Naive thymus-derived CD4-positive, alpha-beta T cell (primary cell): ENCODE results near the gene THBD. TPM values are rescaled to one million over a fixed set of nuclear protein-coding genes. Genes with fewer than 3 reads are reported as not detected.

Experiments
- ATAC-seq: fragments of 150-1000 bp; cut with Tn5 transposase; 2 replicates; pipeline ENCODE4 v1.10.0; 2021; ENCODE audit warnings: mild to moderate bottlenecking, moderate library complexity
- CTCF ChIA-PET: fragments of 350-600 bp; sonication (Branson Sonifier 250); formaldehyde crosslinking; loops from one replicate; lab custom pipeline; 2021; ENCODE audit warnings: antibody characterized with exemption; lab: Charles Lee
- POLR2A ChIA-PET: fragments of 350-600 bp; sonication (Branson Sonifier 250); formaldehyde crosslinking; loops from one replicate; lab custom pipeline; 2021; ENCODE audit warnings: antibody characterized with exemption, inconsistent platforms; lab: Charles Lee
- DNase-seq, 9 donors: peaks; one replicate each; pipeline versions ENCODE4 v3.0.0 to v3.0.0-alpha.2; 2020 to 2022; ENCODE audit warnings: mixed read lengths in 1 of 9
- H3K27ac ChIP-seq: one replicate; pipeline ENCODE4 v1.7.0; 2013; ENCODE audit warnings: mild to moderate bottlenecking, low read depth, low read length, moderate library complexity
- H3K27me3 ChIP-seq, 2 donors: one replicate each; pipeline ENCODE4 v1.7.0; 2013; ENCODE audit warnings: low read length in 2 of 2, mild to moderate bottlenecking in 2 of 2, moderate library complexity in 2 of 2; ENCODE audit not compliant: control insufficient read depth in 2 of 2, insufficient read depth in 2 of 2
- H3K36me3 ChIP-seq, 3 experiments: 1 replicate in 2 of 3; 2 replicates in 1 of 3; pipeline ENCODE4 v1.7.0; 2013; ENCODE audit warnings: low read length in 3 of 3, mild to moderate bottlenecking in 3 of 3, moderate library complexity in 1 of 3; ENCODE audit not compliant: insufficient read depth in 3 of 3, control insufficient read depth in 2 of 3
- H3K4me1 ChIP-seq, 2 donors: one replicate each; pipeline ENCODE4 v1.7.0; 2013; ENCODE audit warnings: low read length in 2 of 2, mild to moderate bottlenecking in 2 of 2, moderate library complexity in 1 of 2; ENCODE audit not compliant: control insufficient read depth in 2 of 2, insufficient read depth in 2 of 2
- H3K4me3 ChIP-seq: 2 replicates; pipeline ENCODE4 v1.7.0; 2013; ENCODE audit warnings: mild to moderate bottlenecking, low read length
- H3K9me3 ChIP-seq, 3 experiments: 1 replicate in 2 of 3; 2 replicates in 1 of 3; pipeline ENCODE4 v1.7.0; 2013; ENCODE audit warnings: low read length in 3 of 3; ENCODE audit not compliant: control insufficient read depth in 2 of 3
- H3K27ac Mint-ChIP-seq, 9 donors: one replicate each; pipeline ENCODE4 v1.8.0; 2020 to 2022; ENCODE audit warnings: mixed read lengths in 9 of 9, mild to moderate bottlenecking in 8 of 9, moderate library complexity in 5 of 9, inconsistent platforms in 2 of 9
- H3K27me3 Mint-ChIP-seq, 5 donors: one replicate each; pipeline ENCODE4 v1.8.0; 2021 to 2022; ENCODE audit warnings: mixed read lengths in 5 of 5, mild to moderate bottlenecking in 1 of 5
- H3K36me3 Mint-ChIP-seq, 5 donors: one replicate each; pipeline ENCODE4 v1.8.0; 2020 to 2022; ENCODE audit warnings: mixed read lengths in 5 of 5, mild to moderate bottlenecking in 3 of 5, inconsistent platforms in 1 of 5
- H3K4me1 Mint-ChIP-seq, 7 donors: one replicate each; pipeline ENCODE4 v1.8.0; 2020 to 2022; ENCODE audit warnings: mixed read lengths in 7 of 7, mild to moderate bottlenecking in 3 of 7, inconsistent platforms in 1 of 7
- H3K4me3 Mint-ChIP-seq, 10 donors: one replicate each; pipeline ENCODE4 v1.8.0; 2020 to 2022; ENCODE audit warnings: mild to moderate bottlenecking in 10 of 10, mixed read lengths in 10 of 10, moderate library complexity in 6 of 10, inconsistent platforms in 2 of 10
- H3K9me3 Mint-ChIP-seq, 11 donors: one replicate each; pipeline ENCODE4 v1.8.0; 2020 to 2022; ENCODE audit warnings: mixed read lengths in 11 of 11, mild to moderate bottlenecking in 4 of 11, inconsistent platforms in 1 of 11, moderate library complexity in 1 of 11
- intact Hi-C, 2 donors: fragments of 100-400 bp; cut with micrococcal nuclease; formaldehyde crosslinking; loops; one replicate each; pipeline ENCODE4 v1.15.1; 2023
- polyA plus RNA-seq, 2 donors: library from polyadenylated mRNA; unstranded; fragments of 300-500 nt; fragmentation: Illumina TruSeq; gene quantifications; one replicate each; pipeline ENCODE4 v1.2.3, GENCODE V29; 2021
- total RNA-seq, 6 experiments: library from RNA in 5 of 6; stranded (reverse) in 5 of 6; gene quantifications; 1 replicate in 5 of 6; 2 replicates in 1 of 6; pipeline ENCODE4 v1.2.3 and lab custom pipeline; 2021 to 2026

THBD gene
- total and polyA plus RNA-seq, 7 experiments from 2014 or later: 0.54 to 14.6 (median 4.2) TPM; not detected in 3

- intact Hi-C loops: no loop called here
- Histone ChIP-seq H3K4me1 (no peaks in the 10 kb centered on the region), H3K27me3 (no peaks in the 10 kb centered on the region), H3K9me3 (no peaks in the 10 kb centered on the region), H3K4me3 (no peak overlapping the region), H3K36me3 (no peaks in the 10 kb centered on the region), H3K27ac (no peak overlapping the region)
- Mint-ChIP-seq H3K4me3 (no peak overlapping the region), H3K27ac (no peak overlapping the region), H3K9me3 (no peaks in the 10 kb centered on the region), H3K4me1 (peaks cover 0 to 6% (median 0%) of the 10 kb centered on the region in 7 donors), H3K36me3 (no peaks in the 10 kb centered on the region), H3K27me3 (peaks cover 0 to 20% (median 4%) of the 10 kb centered on the region in 5 donors)
- no peak for DNase-seq
- no peak for ATAC-seq
- POLR2A ChIA-PET: no interaction called here
- CTCF ChIA-PET: no interaction called here
These were observed 44.9 kb upstream of the THBD start for GRCh38 chr20:23094213-23094896.

- CTCF ChIA-PET: no interaction called here
- no peaks in the 10 kb centered on the region for H3K4me1 ChIP-seq
- H3K4me3 ChIP-seq: no peak overlapping the region
- no peak overlapping the region for H3K27ac ChIP-seq
- H3K9me3 ChIP-seq: no peaks in the 10 kb centered on the region
- intact Hi-C loops: no loop called here
- no peaks in the 10 kb centered on the region for H3K9me3 Mint-ChIP-seq
- no peak for DNase-seq
- no peak for ATAC-seq
- H3K4me1 Mint-ChIP-seq: peaks cover 0 to 6% (median 0%) of the 10 kb centered on the region in 7 donors
- H3K36me3 ChIP-seq: no peaks in the 10 kb centered on the region
- no peak overlapping the region for H3K27ac Mint-ChIP-seq
- H3K36me3 Mint-ChIP-seq: no peaks in the 10 kb centered on the region
- H3K27me3 ChIP-seq: no peaks in the 10 kb centered on the region
- POLR2A ChIA-PET: no interaction called here
- H3K4me3 Mint-ChIP-seq: no peak overlapping the region
- peaks cover 0 to 21% (median 4%) of the 10 kb centered on the region in 5 donors for H3K27me3 Mint-ChIP-seq
These were observed 44.1 kb upstream of the THBD start for GRCh38 chr20:23093613-23094012.

GRCh38 chr20:23092861-23093495 lies 43.5 kb upstream of the THBD start:
- no peak overlapping the region for H3K4me3 Mint-ChIP-seq
- CTCF ChIA-PET: no interaction called here
- no peaks in the 10 kb centered on the region for H3K4me1 ChIP-seq
- H3K27me3 ChIP-seq: no peaks in the 10 kb centered on the region
- no peaks in the 10 kb centered on the region for H3K36me3 ChIP-seq
- no peaks in the 10 kb centered on the region for H3K36me3 Mint-ChIP-seq
- ATAC-seq (no peak), DNase-seq (no peak)
- peaks cover 0 to 5% (median 0%) of the 10 kb centered on the region in 7 donors for H3K4me1 Mint-ChIP-seq
- H3K27ac Mint-ChIP-seq: no peak overlapping the region
- H3K9me3 ChIP-seq: no peaks in the 10 kb centered on the region
- H3K27ac ChIP-seq: no peak overlapping the region
- no peaks in the 10 kb centered on the region for H3K9me3 Mint-ChIP-seq
- POLR2A ChIA-PET: no interaction called here
- no peak overlapping the region for H3K4me3 ChIP-seq
- intact Hi-C loops: no loop called here
- peaks cover 0 to 21% (median under 1%) of the 10 kb centered on the region in 5 donors for H3K27me3 Mint-ChIP-seq

DNA sequence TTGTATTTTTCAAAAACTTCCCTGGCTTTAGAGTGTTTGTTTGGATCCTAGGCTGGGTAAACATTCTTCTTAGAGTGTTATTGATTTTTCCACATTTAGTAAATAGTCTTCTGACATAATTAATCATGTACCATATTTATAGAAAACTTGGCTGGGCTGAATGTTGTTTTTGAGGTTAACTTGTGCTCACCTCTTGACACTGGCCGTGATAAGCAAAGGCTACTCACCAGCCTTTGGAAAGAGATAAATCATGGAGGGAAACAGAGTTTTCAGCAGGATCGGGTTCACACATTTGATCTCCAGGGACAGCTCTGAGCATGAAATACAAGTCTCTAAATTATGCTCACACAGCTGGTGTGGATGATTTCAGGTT lies 42.9 kb upstream of the THBD start:
- no peak for ATAC-seq
- peaks cover 0 to 23% (median 0%) of the 10 kb centered on the region in 5 donors for H3K27me3 Mint-ChIP-seq
- DNase-seq: no peak
- Histone ChIP-seq H3K4me3 (no peak overlapping the region), H3K27ac (no peak overlapping the region), H3K27me3 (no peaks in the 10 kb centered on the region), H3K36me3 (no peaks in the 10 kb centered on the region), H3K4me1 (no peaks in the 10 kb centered on the region), H3K9me3 (no peaks in the 10 kb centered on the region)
- no peak overlapping the region for H3K4me3 Mint-ChIP-seq
- peaks cover 0 to 11% (median 0%) of the 10 kb centered on the region in 7 donors for H3K4me1 Mint-ChIP-seq
- no peak overlapping the region for H3K27ac Mint-ChIP-seq
- POLR2A ChIA-PET: no interaction called here
- CTCF ChIA-PET: no interaction called here
- peaks cover 0 to 1% (median 0%) of the 10 kb centered on the region in 11 donors for H3K9me3 Mint-ChIP-seq
- intact Hi-C loops: no loop called here
- H3K36me3 Mint-ChIP-seq: no peaks in the 10 kb centered on the region

DNA sequence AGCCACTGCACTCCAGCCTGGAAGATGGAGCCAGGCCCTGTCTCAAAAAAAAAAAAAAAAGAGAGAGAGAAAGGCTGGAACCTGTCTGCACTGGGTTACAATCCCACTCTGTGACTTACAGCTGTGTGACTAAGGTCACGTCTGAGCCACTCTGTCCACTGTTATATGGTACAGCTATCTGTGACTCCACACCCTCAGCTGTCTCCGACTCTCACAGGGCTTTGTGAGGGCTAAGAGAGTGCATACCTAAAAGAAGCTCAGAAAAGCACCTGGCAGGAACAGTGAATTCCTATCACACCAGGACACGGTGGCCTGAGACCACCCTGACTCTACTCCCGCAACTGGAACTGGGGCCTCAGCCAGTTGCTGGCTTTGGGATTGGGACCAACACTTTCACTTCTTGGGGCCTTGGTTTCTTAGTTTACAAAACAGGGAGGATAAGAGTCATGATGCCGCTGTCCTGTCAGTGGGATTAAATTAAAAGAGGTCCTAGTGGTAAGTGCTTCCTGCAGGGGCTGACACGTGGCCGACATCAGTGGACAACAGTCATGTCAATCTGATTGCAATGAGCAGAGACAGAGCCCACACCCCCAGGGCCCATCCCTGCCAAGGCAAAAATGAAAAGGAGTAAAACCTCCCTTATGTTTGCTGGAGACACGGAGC lies 42.4 kb upstream of the THBD start:
- no peak for DNase-seq
- no peak for ATAC-seq
- no peaks in the 10 kb centered on the region for H3K36me3 ChIP-seq
- peaks cover 0 to 24% (median 0%) of the 10 kb centered on the region in 5 donors for H3K27me3 Mint-ChIP-seq
- ChIA-PET POLR2A (no interaction called here), CTCF (no interaction called here)
- H3K36me3 Mint-ChIP-seq: no peaks in the 10 kb centered on the region
- H3K27ac Mint-ChIP-seq: no peak overlapping the region
- H3K9me3 Mint-ChIP-seq: peaks cover 0 to 1% (median 0%) of the 10 kb centered on the region in 11 donors
- no peak overlapping the region for H3K4me3 Mint-ChIP-seq
- H3K4me1 Mint-ChIP-seq: peaks cover 0 to 11% (median under 1%) of the 10 kb centered on the region in 7 donors
- no peak overlapping the region for H3K27ac ChIP-seq
- H3K27me3 ChIP-seq: no peaks in the 10 kb centered on the region
- H3K4me3 ChIP-seq: no peak overlapping the region
- intact Hi-C loops: no loop called here
- no peaks in the 10 kb centered on the region for H3K9me3 ChIP-seq
- H3K4me1 ChIP-seq: no peaks in the 10 kb centered on the region

DNA sequence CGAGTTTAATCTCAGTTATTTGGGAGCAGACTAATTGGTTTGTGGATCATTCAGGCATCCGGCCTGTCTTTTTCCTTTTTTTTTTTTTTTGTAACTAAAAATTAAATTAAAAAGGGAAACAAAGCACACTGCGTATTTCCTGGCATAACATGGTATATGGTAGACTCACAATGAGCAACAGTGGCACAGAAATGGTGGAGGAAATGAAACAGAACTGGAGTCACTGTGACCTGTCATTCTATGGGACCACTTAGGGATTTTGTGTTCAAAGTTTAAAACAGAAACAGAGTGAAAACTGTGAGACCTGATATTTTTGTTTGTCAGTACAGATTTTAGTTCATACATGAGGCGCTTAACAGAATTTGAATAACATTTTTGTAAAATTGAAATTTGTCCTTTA lies 41.4 kb upstream of the THBD start:
- Mint-ChIP-seq H3K27me3 (peaks cover 0 to 24% (median 0%) of the 10 kb centered on the region in 5 donors), H3K36me3 (no peaks in the 10 kb centered on the region), H3K27ac (no peak overlapping the region), H3K4me3 (no peak overlapping the region), H3K4me1 (peaks cover 0 to 18% (median 6%) of the 10 kb centered on the region in 7 donors), H3K9me3 (peaks cover 0 to 1% (median 0%) of the 10 kb centered on the region in 11 donors)
- H3K27ac ChIP-seq: no peak overlapping the region
- no peak for ATAC-seq
- POLR2A ChIA-PET: no interaction called here
- no peaks in the 10 kb centered on the region for H3K4me1 ChIP-seq
- H3K27me3 ChIP-seq: no peaks in the 10 kb centered on the region
- CTCF ChIA-PET: no interaction called here
- H3K9me3 ChIP-seq: no peaks in the 10 kb centered on the region
- no peak for DNase-seq
- H3K36me3 ChIP-seq: no peaks in the 10 kb centered on the region
- H3K4me3 ChIP-seq: no peak overlapping the region
- intact Hi-C loops: no loop called here
